HG02759 (cell line): ENCODE data around the gene KBTBD8.

Experiments used
- ATAC-seq: cut with Tn5 transposase; IDR thresholded peaks from one replicate; pipeline ENCODE4 v1.9.1; 2021; ENCODE audit warnings: mild to moderate bottlenecking, moderate library complexity; ENCODE audit not compliant: unreplicated experiment

The KBTBD8 gene

DNA sequence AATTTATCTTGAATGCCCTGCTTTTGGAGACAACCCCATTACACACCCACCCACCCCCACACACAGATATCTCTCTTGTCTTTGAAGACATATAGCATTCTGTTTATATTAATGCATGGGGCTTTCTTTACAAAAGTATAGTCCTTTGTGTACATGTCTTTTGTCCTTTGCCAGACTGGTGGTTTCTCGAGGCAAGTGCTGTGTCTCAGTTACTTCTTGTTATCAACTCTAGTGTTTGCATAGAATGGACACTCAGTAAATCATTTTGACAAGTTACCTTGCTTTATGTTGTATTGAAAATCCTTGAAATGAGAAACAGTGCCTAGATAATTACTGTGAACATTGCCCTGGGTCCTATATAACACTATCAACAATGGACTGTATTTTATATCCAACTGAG, 33.9 kb downstream of the KBTBD8 start:
- ATAC-seq, result no peak

DNA sequence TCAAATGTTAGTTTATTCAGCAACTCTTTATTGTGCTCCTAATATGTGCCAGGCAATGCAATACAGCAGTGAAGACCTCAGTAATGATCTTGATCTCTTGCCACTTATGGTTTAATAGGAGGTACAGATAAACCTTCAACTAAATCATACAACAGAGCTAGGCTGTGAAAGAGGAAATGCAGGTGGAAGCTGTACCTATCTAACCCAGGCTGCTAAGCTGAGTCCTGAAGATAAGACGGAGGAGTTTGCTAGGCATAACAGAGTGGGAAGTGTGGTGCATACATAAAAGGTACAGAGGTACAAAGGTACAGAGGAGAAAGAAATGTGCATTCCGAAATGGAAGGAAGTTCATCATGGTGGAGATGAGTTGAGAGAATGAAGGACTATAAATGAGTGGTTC, 35.0 kb downstream of the KBTBD8 start:
- no peak for ATAC-seq

DNA sequence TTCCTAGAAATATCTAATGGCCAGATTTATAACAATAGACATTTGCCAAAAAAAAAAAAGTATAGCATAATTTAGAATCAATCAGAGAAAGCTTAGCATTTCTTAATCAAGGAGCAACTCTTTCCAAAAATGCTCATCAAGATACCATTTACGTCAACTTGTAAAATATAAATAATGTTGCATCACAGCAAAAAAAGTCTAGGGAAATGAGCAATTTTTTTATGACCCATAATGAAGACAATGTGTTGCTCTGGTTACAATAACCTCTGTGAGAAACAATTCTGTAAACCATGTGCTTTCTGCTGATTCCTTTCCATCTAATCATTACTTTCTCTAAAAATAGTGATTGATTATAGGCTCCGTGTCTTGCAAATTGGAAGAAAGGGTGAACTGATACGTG, 36.3 kb downstream of the KBTBD8 start:
- ATAC-seq, result no peak

DNA sequence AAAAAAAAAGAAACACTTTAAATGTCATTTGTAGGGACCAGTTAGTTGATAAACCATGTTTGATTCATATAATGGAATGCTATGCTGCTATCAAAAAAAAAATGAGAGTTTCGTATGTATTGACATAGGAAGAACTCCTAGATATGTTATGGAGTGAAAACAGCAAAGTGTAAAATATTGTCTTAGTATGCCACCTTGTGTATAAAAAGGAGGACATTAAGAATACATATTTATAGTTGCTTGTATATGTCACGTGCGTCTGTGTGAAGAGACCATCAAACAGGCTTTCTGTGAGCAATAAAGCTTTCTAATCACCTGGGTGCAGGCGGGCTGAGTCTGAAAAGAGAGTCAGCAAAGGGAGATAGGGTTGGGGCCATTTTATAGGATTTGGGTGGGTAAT, 39.5 kb downstream of the KBTBD8 start:
- no peak for ATAC-seq

DNA sequence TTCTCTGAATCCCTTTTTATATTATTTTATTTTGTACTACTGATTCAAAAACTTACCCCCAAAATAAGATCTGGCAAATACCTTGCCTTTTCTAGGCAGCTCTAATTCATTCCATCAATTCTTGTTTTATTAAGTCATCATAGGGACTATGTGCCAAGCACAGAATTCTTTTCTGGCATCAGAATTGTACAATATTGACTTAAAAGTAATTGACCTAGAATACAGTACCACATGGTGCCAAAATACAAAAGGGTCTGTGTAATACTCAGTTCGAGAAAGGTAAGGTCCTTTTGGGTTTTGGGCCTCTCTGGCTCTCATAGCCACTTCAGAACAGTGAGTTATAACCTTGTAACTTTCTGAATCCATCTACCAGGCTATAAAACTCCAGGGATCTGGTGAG, 46.2 kb downstream of the KBTBD8 start:
- ATAC-seq, result no peak

DNA sequence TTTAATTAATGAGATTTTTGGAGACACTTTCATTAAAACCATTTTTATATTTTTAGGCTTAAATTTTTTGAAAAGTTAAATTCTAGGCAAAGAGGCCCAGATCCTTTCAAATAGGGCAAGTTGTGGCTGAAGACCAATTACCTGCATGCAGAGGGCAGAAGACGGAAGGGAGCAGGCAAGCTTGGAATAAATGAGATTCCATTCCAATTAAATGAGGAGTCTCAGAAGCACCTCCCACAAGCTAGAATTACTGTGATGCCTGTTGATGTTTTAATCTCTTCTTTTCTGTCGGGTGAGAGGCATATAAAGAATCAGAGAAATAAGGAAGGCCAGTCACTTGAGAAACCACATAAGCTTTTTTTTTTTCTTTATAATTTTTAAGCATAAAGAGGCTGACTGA, 46.8 kb downstream of the KBTBD8 start:
- ATAC-seq, result no peak

DNA sequence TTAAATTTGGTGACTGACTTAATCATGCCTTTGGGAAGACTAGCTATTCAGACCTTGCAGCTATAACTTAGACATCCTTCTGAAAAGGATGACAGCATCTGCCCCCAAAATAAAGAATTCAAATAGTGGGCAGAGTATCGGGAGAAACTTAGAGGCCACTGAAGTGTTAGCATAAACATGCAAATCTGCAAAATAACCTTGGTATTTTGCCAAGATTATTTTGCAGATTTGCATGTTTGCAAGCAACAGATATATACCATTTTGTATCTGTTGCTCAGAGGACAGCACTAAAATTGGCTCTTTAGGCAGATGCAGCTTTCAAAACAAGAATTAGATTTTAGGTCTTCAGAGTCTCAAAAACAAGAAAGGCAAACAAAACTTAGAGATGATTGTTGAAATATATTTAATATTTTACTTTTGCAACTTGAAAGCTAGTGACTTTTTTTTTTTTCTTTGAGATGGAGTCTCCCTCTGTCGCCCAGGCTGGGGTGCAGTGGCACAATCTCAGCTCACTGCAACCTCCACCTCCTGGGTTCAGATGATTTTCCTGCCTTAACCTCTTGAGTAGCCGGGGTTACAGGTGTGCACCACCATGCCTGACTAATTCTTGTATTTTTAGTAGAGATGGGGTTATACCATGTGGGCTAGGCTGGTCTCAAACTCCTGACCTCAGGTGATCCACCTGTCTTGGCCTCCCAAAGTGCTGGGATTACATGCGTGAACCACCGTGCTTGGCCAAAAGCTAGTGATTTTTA, 47.8 kb downstream of the KBTBD8 start:
- no peak for ATAC-seq

DNA sequence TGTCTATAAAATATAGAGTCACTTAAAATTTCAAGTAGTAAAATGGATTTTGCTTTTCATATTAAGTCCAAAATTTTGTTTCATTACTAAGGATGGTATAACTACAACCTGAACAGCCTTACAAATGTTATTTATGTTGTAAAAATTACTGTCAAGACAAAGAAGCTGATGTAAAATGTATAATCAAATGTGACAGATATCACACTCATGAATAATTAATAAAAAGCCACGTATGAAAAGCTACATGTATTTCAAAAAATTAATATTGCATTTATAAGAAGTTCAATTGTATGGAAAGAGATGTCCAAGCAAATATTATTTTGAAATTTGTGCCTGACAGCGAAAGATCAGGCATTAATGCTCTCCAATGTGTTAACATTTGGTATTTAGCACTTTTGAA, 48.9 kb downstream of the KBTBD8 start:
- ATAC-seq, result no peak

DNA sequence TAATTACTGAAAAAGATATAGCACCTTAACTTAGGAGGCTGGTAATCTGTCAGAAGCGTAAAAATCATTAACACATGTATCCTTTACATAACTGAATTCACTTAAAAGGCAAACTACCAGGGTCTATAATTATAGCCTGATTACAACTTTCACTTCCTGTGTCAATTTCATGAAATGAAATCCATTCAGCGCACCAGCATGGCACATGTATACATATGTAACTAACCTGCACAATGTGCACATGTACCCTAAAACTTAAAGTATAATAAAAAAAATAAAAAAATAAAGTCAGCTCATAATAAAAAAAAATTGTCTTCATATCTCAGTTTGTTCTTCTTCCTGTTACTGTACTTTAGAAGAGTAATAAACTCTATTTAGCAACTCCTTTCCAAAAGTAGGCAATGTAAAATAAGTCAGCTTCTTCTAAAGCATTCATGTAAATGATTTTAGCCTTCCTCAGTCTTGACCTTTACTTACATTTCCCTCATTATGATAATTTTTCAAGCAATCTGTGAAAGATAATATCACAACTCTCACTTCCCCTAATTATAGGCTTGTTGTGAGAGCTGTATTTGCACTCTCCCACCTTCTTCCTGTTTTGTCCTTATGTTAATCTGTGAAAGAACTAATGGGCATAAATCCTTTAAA, 50.1 kb downstream of the KBTBD8 start:
- ATAC-seq, result peak; percentile 92

DNA sequence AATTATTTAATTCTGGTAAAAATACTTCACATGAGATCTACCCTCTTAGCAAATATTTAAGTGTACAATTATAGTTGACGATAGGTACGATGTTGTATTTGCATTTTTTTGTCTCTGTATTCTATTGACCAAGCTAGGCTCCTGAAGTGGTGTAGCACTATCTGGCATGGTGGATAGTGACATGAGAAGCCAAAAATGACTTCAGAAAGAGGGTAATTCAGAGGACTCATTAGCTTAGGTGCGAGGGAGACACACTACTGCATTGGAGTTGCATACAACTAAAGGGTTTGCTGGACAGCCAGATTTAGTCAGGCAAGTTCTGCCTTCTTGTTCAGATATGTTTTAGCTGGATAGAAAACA, 50.6 kb downstream of the KBTBD8 start:
- ATAC-seq, result peak; percentile 69

DNA sequence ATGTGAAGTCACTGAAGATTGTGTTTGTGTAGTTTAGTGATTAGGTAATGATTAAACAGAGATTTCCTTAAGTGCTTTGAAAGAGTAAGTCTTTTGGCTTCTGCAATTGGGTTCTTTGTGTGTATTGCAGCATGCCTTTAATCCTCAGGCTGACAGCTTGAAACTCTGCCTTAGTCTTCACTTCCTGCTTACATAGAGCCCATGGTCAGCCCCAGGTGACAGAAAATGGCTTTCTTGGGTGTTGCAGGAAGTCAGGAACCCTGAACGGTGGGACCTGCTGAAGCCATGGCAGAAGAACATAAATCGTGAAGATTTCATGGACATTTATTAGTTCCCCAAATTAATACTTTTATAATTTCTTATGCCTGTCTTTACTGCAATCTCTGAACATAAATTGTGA, 61.3 kb downstream of the KBTBD8 start:
- no peak for ATAC-seq
